HG03196 (cell line): Measurements from ENCODE around the gene ECT2L.

Experiments
- ATAC-seq: cut with Tn5 transposase; IDR thresholded peaks from one replicate; pipeline ENCODE4 v1.9.1; 2021; ENCODE audit not compliant: unreplicated experiment

Gene ECT2L

GRCh38 chr6:138857775-138858174 is 61.9 kb downstream of the ECT2L start:
- no peak for ATAC-seq

- no peak for ATAC-seq
Observed at GRCh38 chr6:138862456-138862855, 66.6 kb downstream of the ECT2L start.

GRCh38 chr6:138863321-138863720 is 67.4 kb downstream of the ECT2L start:
- no peak for ATAC-seq

DNA sequence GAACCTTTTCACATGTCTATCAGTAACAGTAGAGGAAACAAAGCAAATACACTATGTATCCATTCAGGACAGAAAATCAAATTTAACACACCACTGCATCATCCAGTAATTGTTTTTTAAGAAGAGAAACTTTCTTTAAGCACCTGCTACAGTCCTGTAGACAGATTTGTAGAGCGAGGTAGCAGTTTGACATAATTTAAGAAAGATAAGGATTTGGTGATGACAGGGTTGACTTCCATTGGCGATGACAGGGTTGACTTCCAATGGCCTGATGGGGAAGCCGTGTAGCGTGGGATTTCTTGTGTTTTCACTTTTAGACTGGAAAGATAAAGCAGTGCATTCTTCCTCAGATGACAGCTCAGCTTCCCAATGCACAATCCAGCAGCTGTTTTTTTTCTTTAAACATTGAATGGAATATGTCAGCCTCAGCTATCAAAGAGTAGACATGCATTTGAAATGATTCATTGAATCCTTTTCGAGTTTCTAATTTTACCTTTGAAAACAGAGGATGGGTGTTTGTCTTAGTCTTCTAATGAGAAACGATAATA is 68.5 kb downstream of the ECT2L start:
- ATAC-seq, result no peak

DNA sequence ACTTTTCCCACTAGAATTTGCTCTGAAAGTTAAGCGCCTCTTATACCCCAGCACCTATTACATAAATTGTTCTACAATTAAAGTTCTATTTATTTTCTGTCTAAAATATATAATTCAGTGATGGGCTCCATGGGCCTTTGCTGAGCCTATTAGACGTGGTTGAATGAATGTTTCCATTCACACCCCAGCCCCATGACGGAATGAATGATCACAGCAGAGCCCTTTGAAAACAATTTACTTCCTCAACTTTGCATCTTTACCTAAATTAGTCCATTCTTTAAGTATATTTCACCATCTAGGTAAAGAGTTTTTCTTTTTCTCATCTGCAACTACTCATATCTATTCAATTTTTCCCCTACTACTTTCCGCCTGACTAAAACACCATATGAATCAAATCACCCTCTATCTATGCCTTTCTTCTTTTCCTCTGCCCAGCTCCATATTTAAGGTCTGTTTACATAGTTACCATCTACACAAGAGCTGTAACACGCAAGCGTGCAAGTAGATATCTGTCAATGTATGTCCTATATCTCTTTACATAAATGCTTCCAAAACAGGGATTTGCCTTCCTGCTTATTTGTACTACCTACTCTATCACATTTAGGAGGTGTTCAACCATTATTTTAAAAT is 69.7 kb downstream of the ECT2L start:
- no peak for ATAC-seq

DNA sequence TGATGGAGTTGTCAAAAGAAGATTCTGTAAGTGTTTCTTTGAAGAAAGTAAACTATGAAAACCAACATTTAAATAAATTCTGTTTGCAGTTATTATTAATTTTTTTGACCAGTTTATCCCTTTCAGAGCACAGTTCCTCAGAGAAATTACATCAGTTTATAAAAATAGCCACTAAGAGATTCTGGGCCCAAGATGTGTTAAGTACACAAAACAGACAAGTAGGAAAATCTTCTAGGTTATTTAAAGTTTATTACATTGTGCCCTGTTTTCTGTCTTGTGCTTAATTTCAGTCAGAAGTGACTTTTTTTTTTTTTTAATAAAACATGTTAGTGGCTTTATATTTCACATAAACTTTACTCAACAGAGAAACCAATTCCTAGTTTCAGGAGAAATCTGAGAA is 72.3 kb downstream of the ECT2L start:
- ATAC-seq, result no peak

DNA sequence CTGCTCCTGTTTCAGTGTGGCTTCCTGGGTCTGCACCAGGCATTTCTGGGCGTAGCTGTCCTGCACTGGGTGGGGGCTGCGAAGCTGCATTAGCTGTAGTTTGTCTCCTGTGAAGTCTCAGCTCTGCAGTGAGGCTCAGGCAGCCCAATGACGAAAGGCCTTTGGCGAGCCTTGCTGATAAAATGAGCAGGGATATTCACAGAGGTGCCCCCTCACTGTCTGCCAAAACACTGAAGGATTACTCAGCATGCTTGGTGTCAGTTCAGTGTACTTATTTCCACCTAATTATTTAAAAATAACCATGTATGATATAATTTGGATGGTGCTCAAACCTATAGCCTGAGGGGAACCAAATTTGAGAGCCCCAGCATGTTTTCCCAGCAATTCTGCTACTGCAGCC is 73.5 kb downstream of the ECT2L start:
- ATAC-seq, result no peak

DNA sequence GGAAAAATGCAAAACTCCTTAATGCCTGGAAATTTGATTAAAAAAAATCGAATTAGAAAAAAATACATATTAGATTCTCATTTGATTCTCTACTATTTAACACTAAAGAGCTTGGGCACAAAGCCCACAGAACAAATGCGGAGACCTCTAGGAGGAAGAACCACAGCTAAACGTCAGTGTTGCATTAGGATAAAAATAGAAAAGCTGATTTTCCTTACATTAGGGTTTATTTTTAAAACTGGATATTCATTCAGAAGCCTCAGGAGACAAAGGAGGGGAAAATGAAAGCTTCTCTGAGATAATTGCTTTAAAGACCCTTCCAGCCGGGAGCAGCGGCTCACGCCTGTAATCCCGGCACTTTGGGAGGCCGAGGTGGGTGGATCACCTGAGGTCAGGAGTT is 77.3 kb downstream of the ECT2L start:
- ATAC-seq, result no peak

DNA sequence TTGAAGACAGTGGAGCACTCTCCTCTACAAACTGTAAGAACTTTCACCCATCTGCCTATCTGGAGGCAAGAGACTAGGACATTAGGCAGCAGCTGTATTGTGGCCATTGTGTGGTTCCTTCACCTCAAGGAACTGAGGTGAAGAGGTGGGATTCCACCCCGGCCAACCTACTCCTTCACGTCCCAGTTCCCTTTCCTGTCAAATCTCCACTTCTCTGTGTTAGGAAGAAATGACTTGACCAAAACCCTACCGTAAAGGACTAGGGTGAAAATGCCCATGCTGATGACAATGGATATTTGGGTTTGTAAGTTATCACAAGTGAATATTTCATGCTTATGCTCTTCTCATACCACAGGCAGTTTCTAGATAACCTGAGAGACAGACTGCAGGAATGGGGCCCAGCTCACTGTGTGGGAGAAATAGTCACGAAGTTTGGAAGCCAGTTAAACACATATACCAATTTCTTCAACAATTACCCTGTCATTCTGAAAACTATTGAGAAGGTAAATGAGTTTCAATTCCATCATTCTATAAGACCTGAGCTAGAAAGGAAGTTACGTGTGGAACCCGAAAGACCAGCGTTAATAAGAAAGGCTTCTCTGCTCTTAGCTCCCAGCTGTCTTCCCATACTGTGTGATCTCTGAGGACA is 86.6 kb downstream of the ECT2L start:
- ATAC-seq, result peak; percentile 76

DNA sequence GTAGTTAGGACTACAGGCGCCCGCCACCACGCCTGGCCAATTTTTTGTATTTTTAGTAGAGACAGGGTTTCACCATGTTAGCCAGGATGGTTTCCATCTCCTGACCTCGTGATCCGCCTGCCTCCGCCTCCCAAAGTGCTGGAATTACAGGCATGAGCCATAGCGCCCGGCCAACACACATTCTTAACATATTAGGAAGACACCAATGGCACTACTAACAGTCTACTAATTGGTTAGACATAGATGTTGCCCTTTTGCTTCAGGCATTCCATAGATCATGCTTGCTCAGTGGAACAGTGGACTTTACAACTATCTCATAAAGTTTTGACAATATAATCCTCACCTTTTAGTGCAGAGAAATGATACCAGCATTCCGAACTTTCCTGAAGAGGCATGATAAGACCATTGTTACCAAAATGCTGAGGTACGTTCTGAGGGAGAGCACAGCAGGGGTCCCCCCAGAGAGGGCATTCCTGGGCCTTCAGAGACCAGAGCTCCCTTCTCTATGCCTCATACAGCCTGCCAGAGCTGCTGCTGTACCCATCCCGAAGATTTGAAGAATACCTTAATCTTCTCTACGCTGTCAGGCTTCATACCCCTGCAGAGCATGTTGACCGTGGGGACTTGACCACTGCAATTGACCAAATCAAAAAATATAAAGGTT is 89.4 kb downstream of the ECT2L start:
- no peak for ATAC-seq

DNA sequence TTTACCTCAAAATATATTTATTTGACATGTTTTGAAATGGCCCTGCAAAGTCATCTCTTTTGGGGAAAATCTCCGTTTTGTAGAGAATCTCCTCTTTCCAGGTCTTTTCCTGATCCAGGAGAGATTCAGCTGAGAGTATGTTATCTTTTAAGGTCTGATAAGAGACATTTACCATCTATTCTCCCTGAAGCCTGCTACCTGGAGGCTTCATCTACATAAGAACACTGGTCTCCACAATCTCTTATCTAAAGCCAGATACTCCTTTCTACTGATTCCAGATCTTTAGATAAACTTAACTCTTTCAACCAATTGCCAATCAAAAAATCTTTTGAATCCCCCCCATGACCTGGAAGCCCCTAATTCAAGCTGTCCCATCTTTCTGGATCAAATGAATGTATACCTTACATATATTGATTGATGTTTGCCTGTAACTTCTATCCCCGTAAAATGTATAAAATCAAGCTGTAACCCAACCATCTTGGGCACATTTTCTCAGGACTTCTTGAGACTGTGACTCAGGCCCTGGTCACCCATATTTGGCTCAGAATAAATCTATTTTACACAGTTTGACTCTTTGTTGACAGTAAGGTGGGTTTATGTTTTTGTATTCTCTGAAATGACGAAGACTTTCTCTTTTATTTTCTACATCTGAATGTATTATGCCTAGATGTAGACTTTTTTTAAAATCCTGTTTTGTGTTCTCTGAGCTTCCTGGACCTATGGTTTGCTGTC is 95.5 kb downstream of the ECT2L start:
- ATAC-seq, result no peak

DNA sequence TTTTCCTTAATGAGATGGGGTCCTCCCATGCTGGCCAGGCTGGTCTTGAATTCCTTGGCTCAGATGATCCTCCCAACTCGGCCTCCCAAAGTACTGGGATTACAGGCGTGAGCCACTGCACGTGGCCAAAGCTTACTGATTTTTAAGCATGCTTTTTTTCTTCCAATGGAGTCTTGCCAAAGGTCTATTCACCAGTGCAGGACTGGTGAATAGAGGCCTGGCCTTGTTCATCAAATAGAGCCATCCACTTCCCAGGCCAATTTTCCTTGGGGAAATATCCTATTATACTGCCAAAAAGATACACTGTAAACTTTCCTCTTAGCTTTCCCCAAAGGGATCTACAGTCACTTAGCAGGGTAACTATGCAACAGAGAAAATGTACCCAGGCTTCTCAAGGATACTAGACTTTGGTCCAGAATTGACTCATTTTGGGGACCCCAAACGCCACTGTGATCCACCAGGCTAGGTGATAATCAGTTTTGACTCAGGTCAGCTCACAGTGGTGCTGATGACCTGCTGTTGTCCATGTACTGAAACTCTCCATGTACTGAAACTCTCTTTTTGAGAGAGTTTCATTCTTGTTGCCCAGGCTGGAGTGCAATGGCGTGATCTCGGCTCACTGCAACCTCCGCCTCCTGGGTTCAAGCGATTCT is 100.3 kb downstream of the ECT2L start:
- no peak for ATAC-seq

- no peak for ATAC-seq
Observed at GRCh38 chr6:138897031-138897430, 101.1 kb downstream of the ECT2L start.

DNA sequence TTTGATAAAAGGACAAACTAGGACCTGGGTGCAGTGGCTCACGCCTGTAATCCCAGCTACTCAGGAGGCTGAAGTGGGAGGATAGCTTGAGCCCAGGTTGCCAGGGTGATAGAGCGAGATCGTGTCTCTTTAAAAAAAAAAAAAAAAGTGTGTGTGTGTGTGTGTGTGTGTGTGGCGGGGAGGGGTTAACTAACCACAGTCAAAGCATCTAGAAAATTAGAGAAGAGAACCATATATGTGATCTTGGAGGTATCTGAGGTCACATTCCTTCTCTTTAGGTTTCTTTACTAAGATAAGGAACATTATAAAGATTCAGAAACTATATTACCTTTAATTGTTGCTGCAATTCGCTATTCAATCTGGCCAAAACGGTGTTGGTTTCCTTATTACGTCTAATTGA is 111.3 kb downstream of the ECT2L start:
- ATAC-seq, result no peak

DNA sequence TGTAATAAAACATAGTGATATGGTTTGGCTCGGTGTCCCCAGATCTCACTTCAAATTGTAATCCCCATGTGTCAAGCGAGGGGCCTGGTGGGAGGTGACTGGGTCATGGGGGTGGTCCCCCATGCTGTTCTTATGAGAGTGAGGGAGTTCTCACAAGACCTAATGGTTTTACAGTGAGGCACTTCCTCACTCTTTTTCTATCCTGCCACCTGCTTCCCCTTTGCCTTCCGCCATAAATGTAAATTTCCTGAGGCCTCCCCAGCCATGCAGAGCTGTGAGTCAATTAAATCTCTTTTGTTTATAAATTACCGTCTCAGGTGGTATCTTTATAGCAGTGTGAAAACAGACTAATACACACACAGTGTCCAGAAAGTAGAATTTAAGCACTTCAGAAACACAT is 113.6 kb downstream of the ECT2L start:
- ATAC-seq, result no peak

DNA sequence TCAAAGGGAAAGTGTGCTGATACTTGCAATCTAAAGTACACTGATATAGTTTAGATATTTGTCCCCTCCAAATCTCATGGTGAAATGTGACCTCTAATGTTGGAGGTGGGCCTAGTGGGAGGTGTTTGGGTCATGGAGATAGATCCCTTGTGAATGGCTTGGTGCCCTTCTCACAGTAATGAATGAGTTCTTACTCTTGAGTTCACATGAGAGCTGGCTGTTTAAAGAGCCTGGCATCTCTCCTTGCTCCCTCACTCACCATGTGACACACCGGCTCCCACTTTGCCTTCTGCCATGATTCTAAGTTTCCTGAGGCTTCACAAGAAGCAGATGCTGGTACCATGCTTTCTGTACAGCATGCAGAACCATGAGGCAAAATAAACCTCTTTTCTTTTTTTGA is 114.1 kb downstream of the ECT2L start:
- no peak for ATAC-seq

GRCh38 chr6:138912308-138912707 is 116.4 kb downstream of the ECT2L start:
- no peak for ATAC-seq

DNA sequence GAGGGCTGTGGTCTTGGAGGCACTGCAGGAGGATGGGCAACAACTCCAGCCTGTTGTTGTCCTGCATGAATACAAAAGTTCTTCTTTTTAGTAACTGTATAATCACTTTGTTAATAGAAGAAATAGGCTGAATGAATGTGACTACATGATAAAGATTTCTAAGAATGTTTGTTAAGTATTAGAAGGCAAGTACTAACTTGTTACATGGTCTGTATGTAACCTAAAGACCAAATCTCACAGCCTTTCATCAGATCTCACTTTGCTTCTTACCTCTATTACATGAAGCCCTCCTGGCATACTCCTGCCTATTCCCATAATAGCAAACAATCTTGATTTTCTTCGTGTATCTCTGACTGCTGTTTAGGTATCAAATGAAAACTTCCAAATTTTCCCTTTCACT is 118.8 kb downstream of the ECT2L start:
- ATAC-seq, result no peak

DNA sequence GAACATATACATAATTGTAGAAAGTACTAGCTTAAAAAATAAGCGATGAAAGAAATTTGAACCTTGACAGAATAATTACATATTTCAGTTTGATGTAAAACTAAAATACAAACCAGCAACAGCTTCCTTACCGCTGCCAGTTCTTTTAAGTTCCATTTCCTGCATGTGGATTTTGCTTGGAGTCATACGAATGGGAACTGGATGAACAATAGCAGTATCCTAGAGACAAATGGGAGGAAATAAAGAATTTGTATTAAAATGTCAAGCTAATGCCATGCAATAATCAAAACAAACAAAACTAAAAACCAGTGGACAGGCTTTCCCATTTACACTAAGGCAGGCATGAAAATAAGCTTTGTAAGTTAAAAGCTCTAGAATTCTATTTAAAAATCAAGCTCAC is 125.0 kb downstream of the ECT2L start:
- ATAC-seq, result no peak

DNA sequence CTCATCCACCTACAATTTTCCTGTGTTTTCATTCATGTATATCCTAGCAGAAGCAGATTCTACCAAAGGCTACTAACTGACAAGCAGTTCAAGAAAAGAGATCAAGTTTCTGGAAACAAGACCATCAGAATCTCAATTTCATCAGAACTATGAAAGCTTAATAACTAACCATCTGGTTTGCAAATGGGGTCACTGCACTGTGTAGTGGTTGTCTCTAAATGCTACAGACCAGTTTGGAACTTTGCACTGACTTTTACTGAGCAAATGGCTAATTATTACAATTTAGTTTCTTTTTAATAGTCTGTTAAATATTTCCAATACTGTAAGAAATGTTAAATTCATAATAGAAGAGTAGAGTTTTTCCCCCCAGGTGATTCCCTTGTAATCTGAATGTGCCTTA is 127.7 kb downstream of the ECT2L start:
- ATAC-seq, result no peak

GRCh38 chr6:138925806-138926205 is 129.9 kb downstream of the ECT2L start:
- no peak for ATAC-seq
